MM.1S (cell line): ENCODE measurements around the gene HOATZ.

Source experiments
- DNase-seq: peaks from one replicate; pipeline ENCODE4 v3.0.0-alpha.2; 2015
- H2AFZ ChIP-seq: fragments of 300-600 bp; sonication (generic); 2 replicates; pipeline ENCODE4 v1.6.0; 2016; ENCODE audit warnings: antibody characterized with exemption, low read length
- H3F3A ChIP-seq: fragments of 300-600 bp; sonication (generic); 2 replicates; pipeline ENCODE4 v1.6.1; 2016; ENCODE audit warnings: mild to moderate bottlenecking, antibody characterized with exemption, low read length, moderate library complexity, mixed read lengths; ENCODE audit not compliant: insufficient read depth
- H3K27ac ChIP-seq: fragments of 300-600 bp; sonication (generic); 2 replicates; pipeline ENCODE4 v1.5.1; 2016; ENCODE audit warnings: mild to moderate bottlenecking, low read length
- H3K27me3 ChIP-seq: fragments of 300-600 bp; sonication (generic); replicated peaks from 2 replicates; pipeline ENCODE4 v1.6.0; 2016; ENCODE audit warnings: low read length; ENCODE audit not compliant: insufficient read depth
- H3K36me3 ChIP-seq: fragments of 300-600 bp; sonication (generic); replicated peaks from 2 replicates; pipeline ENCODE4 v1.6.1; 2016; ENCODE audit warnings: mild to moderate bottlenecking, low read length, mixed read lengths; ENCODE audit not compliant: insufficient read depth
- H3K4me1 ChIP-seq: fragments of 300-600 bp; sonication (generic); 2 replicates; pipeline ENCODE4 v1.6.1; 2016; ENCODE audit warnings: low read length, mixed read lengths
- H3K4me2 ChIP-seq: fragments of 300-600 bp; sonication (generic); 2 replicates; pipeline ENCODE4 v1.6.0; 2016; ENCODE audit warnings: low read depth, low read length
- H3K4me3 ChIP-seq: fragments of 300-600 bp; sonication (generic); 2 replicates; pipeline ENCODE4 v1.5.1; 2016; ENCODE audit warnings: low read length, mixed read lengths
- H3K79me2 ChIP-seq: fragments of 300-600 bp; sonication (generic); 2 replicates; pipeline ENCODE4 v1.6.1; 2016; ENCODE audit warnings: mixed run types, low read length, mixed read lengths
- H3K9ac ChIP-seq: fragments of 300-600 bp; sonication (generic); 2 replicates; pipeline ENCODE4 v1.6.1; 2016; ENCODE audit warnings: low read length, mixed read lengths
- H3K9me2 ChIP-seq: fragments of 300-600 bp; sonication (generic); replicated peaks from 2 replicates; pipeline ENCODE4 v1.6.1; 2016; ENCODE audit warnings: mild to moderate bottlenecking, low read length, mixed read lengths; ENCODE audit not compliant: insufficient read depth
- H3K9me3 ChIP-seq: fragments of 300-600 bp; sonication (generic); replicated peaks from 2 replicates; pipeline ENCODE4 v1.6.1; 2016; ENCODE audit warnings: mild to moderate bottlenecking, low read length, mixed read lengths; ENCODE audit not compliant: insufficient read depth
- H4K20me1 ChIP-seq: fragments of 300-600 bp; sonication (generic); 2 replicates; pipeline ENCODE4 v1.6.1; 2016; ENCODE audit warnings: mild to moderate bottlenecking, low read length, moderate library complexity, mixed read lengths; ENCODE audit not compliant: insufficient read depth
- EZH2 ChIP-seq: fragments of 300-600 bp; sonication (generic); optimal IDR thresholded peaks from 2 replicates; pipeline ENCODE3; 2017; ENCODE audit warnings: low read depth, mild to moderate bottlenecking, antibody characterized with exemption, low read length, mixed read lengths
- EZH2phosphoT487 ChIP-seq: fragments of 300-600 bp; sonication (generic); IDR thresholded peaks from 2 replicates; pipeline ENCODE4 v1.6.1; 2018; ENCODE audit warnings: antibody characterized with exemption, low read length
- TF ChIP-seq, protein P1 (sequence below): fragments of 300-600 bp; sonication (generic); IDR thresholded peaks from 2 replicates; pipeline ENCODE4 v1.5.1; 2016; ENCODE audit warnings: antibody characterized with exemption, low read length, mixed read lengths

Gene HOATZ

DNA sequence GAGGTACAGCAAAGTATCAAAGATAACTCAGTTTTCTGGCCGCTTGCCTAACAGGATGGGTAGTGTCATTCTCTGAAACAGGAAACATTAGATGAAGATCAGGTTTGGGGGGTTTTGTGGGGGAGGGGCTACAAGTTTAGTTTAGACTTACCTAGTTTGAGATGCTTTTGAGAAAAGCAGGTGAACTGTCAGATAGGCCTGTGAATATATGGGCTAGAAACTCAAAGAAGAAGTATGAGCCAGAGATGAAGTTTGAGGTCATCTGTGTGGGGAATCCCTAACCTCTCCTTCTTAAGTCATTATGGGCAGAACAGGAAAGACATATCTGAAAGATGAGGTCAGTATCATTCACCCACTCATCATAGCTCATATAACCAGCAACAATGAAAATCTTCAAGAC is 11.9 kb downstream of the HOATZ start:
- Histone ChIP-seq H3F3A (peaks cover 7% of the 10 kb centered on the region), H3K9me3 (no peaks in the 10 kb centered on the region), H3K9me2 (no peaks in the 10 kb centered on the region), H3K27me3 (no peaks in the 10 kb centered on the region), H3K79me2 (no peaks in the 10 kb centered on the region), H3K9ac (no peak overlapping the region), H2AFZ (no peak overlapping the region), H3K4me1 (peaks cover 24% of the 10 kb centered on the region), H3K36me3 (no peaks in the 10 kb centered on the region), H3K27ac (no peak overlapping the region), H3K4me3 (no peak overlapping the region), H3K4me2 (no peak overlapping the region), H4K20me1 (no peaks in the 10 kb centered on the region)
- peak; percentile 56 for DNase-seq
- TF ChIP-seq EZH2phosphoT487 (no peak), EZH2 (no peak)
- TF ChIP-seq, protein P1, sequence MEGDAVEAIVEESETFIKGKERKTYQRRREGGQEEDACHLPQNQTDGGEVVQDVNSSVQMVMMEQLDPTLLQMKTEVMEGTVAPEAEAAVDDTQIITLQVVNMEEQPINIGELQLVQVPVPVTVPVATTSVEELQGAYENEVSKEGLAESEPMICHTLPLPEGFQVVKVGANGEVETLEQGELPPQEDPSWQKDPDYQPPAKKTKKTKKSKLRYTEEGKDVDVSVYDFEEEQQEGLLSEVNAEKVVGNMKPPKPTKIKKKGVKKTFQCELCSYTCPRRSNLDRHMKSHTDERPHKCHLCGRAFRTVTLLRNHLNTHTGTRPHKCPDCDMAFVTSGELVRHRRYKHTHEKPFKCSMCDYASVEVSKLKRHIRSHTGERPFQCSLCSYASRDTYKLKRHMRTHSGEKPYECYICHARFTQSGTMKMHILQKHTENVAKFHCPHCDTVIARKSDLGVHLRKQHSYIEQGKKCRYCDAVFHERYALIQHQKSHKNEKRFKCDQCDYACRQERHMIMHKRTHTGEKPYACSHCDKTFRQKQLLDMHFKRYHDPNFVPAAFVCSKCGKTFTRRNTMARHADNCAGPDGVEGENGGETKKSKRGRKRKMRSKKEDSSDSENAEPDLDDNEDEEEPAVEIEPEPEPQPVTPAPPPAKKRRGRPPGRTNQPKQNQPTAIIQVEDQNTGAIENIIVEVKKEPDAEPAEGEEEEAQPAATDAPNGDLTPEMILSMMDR: no peak

DNA sequence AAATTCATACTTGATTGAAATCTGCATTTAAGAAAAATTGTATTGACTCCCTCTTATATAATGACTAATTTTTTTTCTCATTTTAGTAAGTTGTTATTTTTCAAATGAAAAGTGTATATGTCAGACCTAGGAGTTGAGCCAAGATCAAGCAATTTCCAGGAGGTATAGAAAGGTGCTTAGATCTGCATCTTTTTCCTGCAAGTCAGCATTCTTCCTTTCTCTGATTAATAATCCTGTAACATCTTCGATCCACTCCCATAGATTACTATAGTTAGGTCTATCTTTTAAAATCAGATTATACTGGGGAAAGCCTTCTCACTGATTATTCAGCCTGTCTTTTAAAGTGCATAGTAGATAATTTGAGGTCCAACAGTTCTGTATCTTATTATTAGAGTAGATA is 12.7 kb downstream of the HOATZ start:
- H2AFZ ChIP-seq: no peak overlapping the region
- no peak for DNase-seq
- no peaks in the 10 kb centered on the region for H4K20me1 ChIP-seq
- no peaks in the 10 kb centered on the region for H3K79me2 ChIP-seq
- H3K4me3 ChIP-seq: no peak overlapping the region
- H3K9ac ChIP-seq: no peak overlapping the region
- H3K9me3 ChIP-seq: no peaks in the 10 kb centered on the region
- H3K27ac ChIP-seq: no peak overlapping the region
- H3K4me2 ChIP-seq: no peak overlapping the region
- no peaks in the 10 kb centered on the region for H3K36me3 ChIP-seq
- H3K4me1 ChIP-seq: peaks cover 29% of the 10 kb centered on the region
- no peaks in the 10 kb centered on the region for H3K9me2 ChIP-seq
- TF ChIP-seq EZH2phosphoT487 (no peak), EZH2 (no peak)
- TF ChIP-seq, protein P1: no peak
- H3K27me3 ChIP-seq: no peaks in the 10 kb centered on the region
- H3F3A ChIP-seq: peaks cover 15% of the 10 kb centered on the region

DNA sequence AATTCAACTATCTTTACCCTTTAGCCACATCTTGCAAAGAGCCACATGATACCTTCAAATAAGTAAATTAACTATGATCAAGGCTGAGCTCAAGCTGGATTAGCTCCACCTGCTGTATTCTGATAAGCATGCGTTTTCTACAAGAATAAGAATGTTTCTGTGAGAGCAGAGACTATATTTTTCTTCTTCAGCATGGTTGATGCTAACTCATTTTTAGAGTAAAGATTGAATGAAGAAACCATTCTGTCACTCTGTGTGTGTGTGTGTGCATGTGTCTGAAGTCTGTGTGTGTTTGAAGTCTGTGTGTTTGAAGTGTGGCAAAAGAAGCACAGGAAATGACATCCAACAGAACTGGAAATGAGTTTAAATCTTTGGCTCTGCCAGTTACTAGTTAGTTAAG is 14.0 kb downstream of the HOATZ start:
- Histone ChIP-seq H4K20me1 (no peaks in the 10 kb centered on the region), H3K4me1 (peaks cover 36% of the 10 kb centered on the region), H2AFZ (no peak overlapping the region), H3K9ac (no peak overlapping the region), H3K36me3 (no peaks in the 10 kb centered on the region), H3K9me3 (no peaks in the 10 kb centered on the region), H3K79me2 (no peaks in the 10 kb centered on the region), H3K9me2 (no peaks in the 10 kb centered on the region), H3K4me3 (no peak overlapping the region), H3K27ac (no peak overlapping the region), H3K27me3 (no peaks in the 10 kb centered on the region), H3F3A (peaks cover 24% of the 10 kb centered on the region), H3K4me2 (no peak overlapping the region)
- no peak for DNase-seq
- TF ChIP-seq, protein P1: peak; percentile 26
- TF ChIP-seq EZH2phosphoT487: no peak
- TF ChIP-seq EZH2: no peak
